Cerebellar cortex (tissue), 1 donor: ENCODE measurements around the gene FBXL17.
"Not testable (repeated sequence)": the region's sequence is repeated elsewhere in the genome, so short reads cannot be mapped to it uniquely, and the experiment has no call there.

Source experiments
- DNase-seq: peaks from one replicate; pipeline ENCODE4 v3.0.0-alpha.2; 2015; ENCODE audit warnings: low spot score

FBXL17 gene

GRCh38 chr5:108311682-108312081 is 70.2 kb downstream of the FBXL17 start:
- no peak for DNase-seq

GRCh38 chr5:108303611-108304010 is 78.3 kb downstream of the FBXL17 start:
- DNase-seq: no peak

- no peak for DNase-seq
Observed at GRCh38 chr5:108303086-108303485, 78.8 kb downstream of the FBXL17 start.

DNA sequence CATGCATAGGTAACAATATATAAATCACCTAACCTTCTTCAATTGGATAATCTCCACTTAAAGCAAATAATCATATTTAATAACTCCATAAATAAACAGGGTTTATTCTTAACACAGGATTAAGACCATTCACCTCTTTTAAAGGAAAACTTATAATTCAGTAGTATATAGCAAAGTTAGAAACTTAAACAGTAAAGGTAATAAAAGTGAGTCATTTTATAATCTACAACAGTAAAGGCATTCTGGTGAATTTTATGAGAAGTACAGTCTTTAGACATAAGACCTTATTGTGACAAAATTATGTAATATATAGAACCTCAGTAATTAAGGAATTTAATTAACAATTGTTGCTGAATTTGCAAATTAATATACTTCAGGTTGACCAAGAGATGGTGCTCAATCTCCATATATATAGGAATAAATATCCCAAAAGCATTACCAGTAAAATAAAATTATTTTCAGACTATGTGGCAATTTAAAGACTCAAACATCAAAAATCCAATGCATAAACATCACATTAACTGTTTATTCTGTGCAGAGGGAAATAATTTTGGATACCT is 84.8 kb downstream of the FBXL17 start:
- no peak for DNase-seq

DNA sequence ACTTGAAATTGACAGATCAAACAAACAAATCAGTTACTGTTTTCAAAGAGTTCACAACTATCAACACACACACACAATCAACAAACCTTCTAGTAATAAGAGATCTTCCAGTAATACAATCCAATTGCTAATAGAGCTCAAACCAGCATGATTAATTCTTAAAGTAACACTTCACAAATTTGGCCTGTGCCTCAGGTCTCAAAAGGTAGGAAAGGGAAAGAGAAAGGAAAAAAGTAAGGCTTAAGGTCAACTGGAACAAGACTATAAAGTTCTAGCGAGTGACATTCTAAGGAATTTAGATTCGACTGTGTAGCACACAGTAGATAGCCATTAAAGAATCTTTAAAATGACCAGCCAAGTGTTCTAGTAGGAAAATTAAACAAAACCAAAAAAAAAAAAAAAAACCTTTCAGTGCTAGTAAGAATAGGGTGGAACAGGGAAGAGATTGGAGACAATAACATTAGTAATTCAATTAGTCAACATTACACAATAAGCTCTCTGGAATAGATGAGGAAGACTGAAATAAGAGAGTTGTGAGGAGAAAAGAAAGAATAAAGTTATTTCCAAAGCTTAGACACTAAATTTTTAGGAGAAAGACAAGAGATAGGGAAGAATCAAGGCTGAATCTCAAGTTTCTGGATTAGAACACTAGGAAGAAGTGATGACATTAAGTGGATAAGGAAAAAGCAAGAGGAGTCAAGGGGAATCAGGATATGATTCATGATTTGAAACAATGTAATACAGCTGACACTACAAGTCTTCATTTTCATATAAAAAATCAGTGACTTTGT is 86.1 kb downstream of the FBXL17 start:
- no peak for DNase-seq

GRCh38 chr5:108280960-108281569 is 100.8 kb downstream of the FBXL17 start:
- no peak for DNase-seq

- DNase-seq: no peak
Observed at GRCh38 chr5:108280248-108280647, 101.7 kb downstream of the FBXL17 start.

GRCh38 chr5:108278285-108279240 is 103.3 kb downstream of the FBXL17 start:
- peak; percentile 42 for DNase-seq

- no peak for DNase-seq
Observed at GRCh38 chr5:108276187-108277050, 105.5 kb downstream of the FBXL17 start.

DNA sequence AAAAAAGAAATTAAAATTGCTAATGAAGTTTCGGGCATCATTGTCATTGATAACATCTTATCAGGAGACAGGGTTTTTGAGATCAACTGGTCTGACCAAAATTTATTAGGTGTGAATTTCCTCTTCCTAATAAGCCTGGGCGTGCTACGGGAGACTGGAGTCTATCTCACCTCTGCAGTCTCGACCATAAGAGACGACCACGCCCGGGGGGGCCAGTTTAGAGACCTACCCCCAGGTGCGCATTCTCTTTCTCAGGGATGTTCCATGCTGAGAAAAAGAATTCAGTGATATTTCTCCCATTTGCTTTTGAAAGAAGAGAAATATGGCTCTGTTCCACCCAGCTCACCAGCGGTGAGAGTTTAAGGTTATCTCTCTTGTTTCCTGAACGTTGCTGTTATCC is 107.8 kb downstream of the FBXL17 start:
- DNase-seq: not testable (repeated sequence)

GRCh38 chr5:108271127-108271526 is 110.8 kb downstream of the FBXL17 start:
- no peak for DNase-seq

- no peak for DNase-seq
Observed at GRCh38 chr5:108266242-108266641, 115.7 kb downstream of the FBXL17 start.

DNA sequence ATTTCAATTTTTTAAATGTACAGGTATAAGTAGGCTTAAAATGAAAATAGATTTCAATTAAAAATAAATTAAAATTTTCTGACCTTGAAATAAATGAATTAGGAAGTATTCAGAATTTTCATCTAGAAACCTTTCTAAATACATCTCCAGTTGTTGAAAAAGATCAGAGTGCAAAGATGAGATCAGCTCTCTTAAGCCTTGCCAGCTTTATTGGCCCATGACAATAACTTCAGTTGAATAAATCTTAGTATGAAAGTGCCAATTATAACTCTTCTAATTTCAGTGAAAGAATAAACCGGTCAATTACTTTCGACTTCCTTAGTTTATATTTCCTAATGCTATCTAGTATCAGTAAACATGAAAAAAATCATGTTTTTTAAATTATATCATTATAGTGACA is 117.4 kb downstream of the FBXL17 start:
- no peak for DNase-seq

- no peak for DNase-seq
Observed at GRCh38 chr5:108263338-108263737, 118.6 kb downstream of the FBXL17 start.

DNA sequence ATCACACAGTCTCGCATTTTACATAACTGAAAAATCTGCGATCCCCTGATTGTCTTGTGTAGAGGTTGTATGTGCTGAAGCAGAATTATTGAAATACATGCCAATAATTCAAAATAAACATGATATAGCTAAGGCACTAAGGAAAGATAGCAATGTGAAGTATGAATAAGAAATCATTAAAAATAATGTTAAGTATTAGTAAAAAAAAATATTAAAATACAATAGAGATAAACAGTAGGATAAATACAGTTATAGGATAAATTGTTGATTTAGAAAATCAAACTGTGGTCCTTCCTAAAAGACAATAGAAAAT is 121.1 kb downstream of the FBXL17 start:
- DNase-seq: no peak

- peak; percentile 83 for DNase-seq
Observed at GRCh38 chr5:108260117-108260857, 121.6 kb downstream of the FBXL17 start.

DNA sequence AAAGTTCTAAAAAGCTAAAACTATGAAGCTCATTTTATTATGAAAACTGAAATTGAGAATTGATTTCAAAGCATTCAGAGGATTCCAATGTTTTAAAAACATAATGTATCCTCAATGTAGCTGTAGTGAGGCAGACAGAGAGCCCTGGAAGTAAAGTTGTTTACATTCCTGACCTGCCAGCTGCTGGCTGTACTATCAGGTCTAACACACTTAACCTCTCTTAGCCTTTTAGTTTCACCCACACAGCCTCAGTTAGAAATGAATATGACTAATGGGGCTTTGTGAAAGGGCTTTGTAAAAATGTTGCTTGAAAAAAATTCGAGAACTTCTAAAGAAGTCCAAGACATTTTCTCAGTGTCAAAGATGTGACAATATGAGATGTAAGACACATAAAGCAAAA is 122.6 kb downstream of the FBXL17 start:
- no peak for DNase-seq

GRCh38 chr5:108257996-108258395 is 123.9 kb downstream of the FBXL17 start:
- DNase-seq: no peak

DNA sequence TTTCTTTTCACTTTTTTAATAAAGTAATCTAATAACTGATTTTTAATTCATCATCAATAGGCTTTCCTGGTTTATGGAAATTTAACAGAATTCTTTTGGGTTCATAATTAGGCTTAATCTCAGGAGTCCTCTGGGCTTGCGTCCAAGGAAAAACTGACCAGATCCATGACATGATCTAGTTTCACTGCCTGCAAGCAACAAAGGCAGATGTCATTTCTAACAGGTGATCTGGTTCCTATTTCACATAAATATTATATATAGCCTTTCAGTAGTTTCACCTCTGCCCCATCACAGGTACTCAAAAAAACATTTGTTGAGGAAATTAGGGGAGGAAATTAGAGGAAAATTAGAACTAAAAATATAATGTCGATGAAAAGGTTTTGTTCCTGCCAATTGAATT is 126.4 kb downstream of the FBXL17 start:
- peak; percentile 24 for DNase-seq

GRCh38 chr5:108251350-108251749 is 130.5 kb downstream of the FBXL17 start:
- DNase-seq: peak; percentile 43
